Measurements from ENCODE around the gene COX19.

The COX19 gene

DNA sequence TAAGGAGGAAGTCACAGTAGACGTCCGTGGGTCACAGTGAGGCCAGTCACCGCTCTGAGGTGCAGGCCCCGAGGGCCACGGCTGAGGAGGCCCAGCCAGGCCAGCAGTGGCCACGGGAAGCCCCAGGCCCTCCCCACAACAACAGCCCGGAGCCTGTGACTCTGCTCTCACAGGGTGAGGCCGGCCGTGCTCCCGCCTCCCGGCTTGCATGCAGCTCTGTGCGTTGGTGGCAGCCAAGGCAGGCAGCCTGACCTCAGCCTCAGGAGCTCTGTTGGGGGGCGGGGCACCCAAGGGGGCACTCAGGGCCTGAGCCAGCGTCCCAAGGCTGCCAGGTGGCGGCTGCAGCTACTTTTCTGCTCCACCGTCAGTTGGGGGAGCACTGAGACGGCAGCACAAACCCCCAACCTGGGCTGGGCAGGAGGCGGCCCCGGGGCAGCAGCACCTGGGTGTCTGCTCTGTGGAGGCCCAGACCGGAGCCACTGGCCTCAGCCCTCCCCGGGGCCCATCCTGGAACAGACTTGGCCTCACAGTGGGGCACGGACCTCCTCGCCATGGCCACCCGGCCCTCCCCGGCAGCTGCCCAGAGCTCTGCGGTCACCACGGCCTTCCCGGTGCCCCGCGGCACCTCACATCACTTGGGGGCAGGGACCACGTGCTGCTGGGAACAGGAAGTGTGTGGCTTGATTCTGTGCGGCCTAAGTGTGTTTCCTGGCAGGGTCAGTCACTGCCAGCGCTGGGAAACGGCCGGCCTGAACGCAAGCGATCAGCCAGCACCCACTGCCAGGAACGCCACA lies 20.9 kb upstream of the COX19 start:
- H4K20me1 ChIP-seq (ENCODE audit: insufficient read depth, low read length) = no peaks in the 10 kb centered on the region; the same call in 1 of the 2 replicates
- H3K79me2 ChIP-seq (ENCODE audit: insufficient read depth, low read length) = no peaks in the 10 kb centered on the region
- no peaks in the 10 kb centered on the region for H3K27me3 ChIP-seq (ENCODE audit: insufficient read depth, low read length, poor library complexity)
- no peak overlapping the region for H2AFZ ChIP-seq (ENCODE audit: low read depth, low read length)
- no peak overlapping the region for H3K27ac ChIP-seq (ENCODE audit: low read length)
- H3K9me3 ChIP-seq (ENCODE audit: insufficient read depth, low read length, severe bottlenecking) = no peaks in the 10 kb centered on the region
- no peak for ATAC-seq (ENCODE audit: insufficient read depth, low read depth)
- H3K36me3 ChIP-seq (ENCODE audit: insufficient read depth, low read length) = no peaks in the 10 kb centered on the region
- no peak for TF ChIP-seq EZH2 (IDR thresholded peaks at IDR 0.05; ENCODE audit: borderline replicate concordance, low read depth, low read length, severe bottlenecking)
- TF ChIP-seq, protein P1, sequence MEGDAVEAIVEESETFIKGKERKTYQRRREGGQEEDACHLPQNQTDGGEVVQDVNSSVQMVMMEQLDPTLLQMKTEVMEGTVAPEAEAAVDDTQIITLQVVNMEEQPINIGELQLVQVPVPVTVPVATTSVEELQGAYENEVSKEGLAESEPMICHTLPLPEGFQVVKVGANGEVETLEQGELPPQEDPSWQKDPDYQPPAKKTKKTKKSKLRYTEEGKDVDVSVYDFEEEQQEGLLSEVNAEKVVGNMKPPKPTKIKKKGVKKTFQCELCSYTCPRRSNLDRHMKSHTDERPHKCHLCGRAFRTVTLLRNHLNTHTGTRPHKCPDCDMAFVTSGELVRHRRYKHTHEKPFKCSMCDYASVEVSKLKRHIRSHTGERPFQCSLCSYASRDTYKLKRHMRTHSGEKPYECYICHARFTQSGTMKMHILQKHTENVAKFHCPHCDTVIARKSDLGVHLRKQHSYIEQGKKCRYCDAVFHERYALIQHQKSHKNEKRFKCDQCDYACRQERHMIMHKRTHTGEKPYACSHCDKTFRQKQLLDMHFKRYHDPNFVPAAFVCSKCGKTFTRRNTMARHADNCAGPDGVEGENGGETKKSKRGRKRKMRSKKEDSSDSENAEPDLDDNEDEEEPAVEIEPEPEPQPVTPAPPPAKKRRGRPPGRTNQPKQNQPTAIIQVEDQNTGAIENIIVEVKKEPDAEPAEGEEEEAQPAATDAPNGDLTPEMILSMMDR (IDR thresholded peaks at IDR 0.05; ENCODE audit: borderline replicate concordance, extremely low read depth, low read length, poor library complexity, severe bottlenecking) = no peak
- H3K4me1 ChIP-seq (ENCODE audit: insufficient read depth, low read length) = peaks cover 4% of the 10 kb centered on the region
- H3K4me3 ChIP-seq (ENCODE audit: low read depth in 1 of 2, low read length in 2 of 2) = no peak overlapping the region
- H3K9ac ChIP-seq (ENCODE audit: low read depth, low read length) = no peak overlapping the region
- DNase-seq = no peak
- H3K4me2 ChIP-seq (ENCODE audit: insufficient read depth, low read length) = no peak overlapping the region

DNA sequence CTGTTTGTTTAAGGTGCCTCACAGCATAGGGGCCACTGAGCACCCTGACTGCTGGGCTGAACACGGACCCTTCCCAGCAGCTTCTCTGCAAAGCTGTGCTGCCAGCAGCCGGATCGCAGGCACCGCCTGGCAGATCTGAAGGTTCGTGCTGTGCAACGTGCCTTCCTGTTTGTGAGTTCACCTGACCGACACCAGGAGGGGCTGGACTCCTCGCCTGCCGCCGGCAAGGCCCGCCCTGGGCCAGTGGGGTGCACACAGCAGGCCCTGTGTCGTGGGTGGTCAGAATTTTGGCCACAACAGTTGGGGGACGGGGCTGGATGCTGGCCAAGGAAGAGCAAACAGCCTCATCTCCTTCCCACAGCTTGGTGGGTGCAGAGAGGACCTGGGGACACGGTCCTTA lies 20.2 kb upstream of the COX19 start:
- no peak overlapping the region for H3K4me2 ChIP-seq (ENCODE audit: insufficient read depth, low read length)
- no peak for TF ChIP-seq EZH2 (IDR thresholded peaks at IDR 0.05; ENCODE audit: borderline replicate concordance, low read depth, low read length, severe bottlenecking)
- TF ChIP-seq, protein P1 (IDR thresholded peaks at IDR 0.05; ENCODE audit: borderline replicate concordance, extremely low read depth, low read length, poor library complexity, severe bottlenecking) = no peak
- H3K79me2 ChIP-seq (ENCODE audit: insufficient read depth, low read length) = no peaks in the 10 kb centered on the region
- ATAC-seq (ENCODE audit: insufficient read depth, low read depth) = no peak
- no peak overlapping the region for H2AFZ ChIP-seq (ENCODE audit: low read depth, low read length)
- peaks cover 4% of the 10 kb centered on the region for H3K4me1 ChIP-seq (ENCODE audit: insufficient read depth, low read length)
- H3K27ac ChIP-seq (ENCODE audit: low read length) = no peak overlapping the region
- H3K36me3 ChIP-seq (ENCODE audit: insufficient read depth, low read length) = no peaks in the 10 kb centered on the region
- no peak overlapping the region for H3K4me3 ChIP-seq (ENCODE audit: low read depth in 1 of 2, low read length in 2 of 2)
- no peaks in the 10 kb centered on the region for H3K27me3 ChIP-seq (ENCODE audit: insufficient read depth, low read length, poor library complexity)
- H4K20me1 ChIP-seq (ENCODE audit: insufficient read depth, low read length) = no peaks in the 10 kb centered on the region; the same call in 1 of the 2 replicates
- DNase-seq = no peak
- H3K9me3 ChIP-seq (ENCODE audit: insufficient read depth, low read length, severe bottlenecking) = no peaks in the 10 kb centered on the region
- H3K9ac ChIP-seq (ENCODE audit: low read depth, low read length) = no peak overlapping the region

DNA sequence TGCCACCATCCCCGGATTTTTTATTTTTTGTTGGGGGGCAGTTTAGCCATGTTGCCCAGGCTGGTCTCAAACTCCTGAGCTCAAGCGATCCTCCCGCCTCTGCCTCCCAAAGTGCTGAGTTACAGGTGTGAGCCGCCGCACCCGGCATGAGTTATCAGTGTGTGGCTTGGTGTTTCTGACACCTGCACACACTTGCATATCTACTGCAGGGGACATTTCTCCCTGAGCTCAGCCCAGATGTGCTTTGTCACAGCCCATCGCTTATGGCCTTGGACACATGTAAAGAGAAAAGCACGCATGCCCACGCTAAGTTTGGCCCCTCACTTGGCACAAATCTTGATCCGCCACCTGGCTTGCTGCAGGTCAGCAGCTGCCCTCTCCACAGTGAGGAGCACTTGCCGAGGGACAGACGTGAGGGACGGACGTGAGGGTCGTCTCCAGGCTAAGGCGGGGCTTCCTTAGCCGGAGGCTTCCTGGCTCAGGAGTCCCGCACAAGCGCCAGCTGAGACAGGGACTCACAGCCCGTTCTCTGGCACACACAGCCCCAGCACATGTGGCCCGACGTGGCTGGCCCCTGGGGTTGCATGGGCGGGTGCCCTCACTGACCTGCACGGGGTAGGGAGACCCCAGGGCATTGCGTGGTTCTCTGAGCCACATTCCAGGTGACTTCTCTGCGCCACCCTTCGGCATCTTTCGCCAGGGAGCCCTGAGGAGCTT lies 19.4 kb upstream of the COX19 start:
- Histone ChIP-seq H3K9ac (ENCODE audit: low read depth, low read length) (no peak overlapping the region), H3K9me3 (ENCODE audit: insufficient read depth, low read length, severe bottlenecking) (no peaks in the 10 kb centered on the region), H3K36me3 (ENCODE audit: insufficient read depth, low read length) (no peaks in the 10 kb centered on the region), H3K27ac (ENCODE audit: low read length) (no peak overlapping the region), H3K4me2 (ENCODE audit: insufficient read depth, low read length) (no peak overlapping the region), H3K27me3 (ENCODE audit: insufficient read depth, low read length, poor library complexity) (no peaks in the 10 kb centered on the region), H3K4me3 (ENCODE audit: low read depth in 1 of 2, low read length in 2 of 2) (no peak overlapping the region), H2AFZ (ENCODE audit: low read depth, low read length) (no peak overlapping the region), H3K4me1 (ENCODE audit: insufficient read depth, low read length) (peaks cover 4% of the 10 kb centered on the region), H4K20me1 (ENCODE audit: insufficient read depth, low read length) (no peaks in the 10 kb centered on the region; the same call in 1 of the 2 replicates), H3K79me2 (ENCODE audit: insufficient read depth, low read length) (no peaks in the 10 kb centered on the region)
- TF ChIP-seq EZH2 (IDR thresholded peaks at IDR 0.05; ENCODE audit: borderline replicate concordance, low read depth, low read length, severe bottlenecking) = no peak
- TF ChIP-seq, protein P1 (IDR thresholded peaks at IDR 0.05; ENCODE audit: borderline replicate concordance, extremely low read depth, low read length, poor library complexity, severe bottlenecking) = no peak
- ATAC-seq (ENCODE audit: insufficient read depth, low read depth) (no peak), DNase-seq (no peak)
